ENCODE results near the gene GNB1L. TPM values are rescaled to one million over a fixed set of nuclear protein-coding genes. Genes with fewer than 3 reads are reported as not detected.

The GNB1L gene
- total and polyA plus RNA-seq, 10 of the 15 experiments (the other 5 are each of a cell fraction or from before 2014, with no cell fraction given) = 0.21 to 19.4 (median 6.8) TPM

DNA sequence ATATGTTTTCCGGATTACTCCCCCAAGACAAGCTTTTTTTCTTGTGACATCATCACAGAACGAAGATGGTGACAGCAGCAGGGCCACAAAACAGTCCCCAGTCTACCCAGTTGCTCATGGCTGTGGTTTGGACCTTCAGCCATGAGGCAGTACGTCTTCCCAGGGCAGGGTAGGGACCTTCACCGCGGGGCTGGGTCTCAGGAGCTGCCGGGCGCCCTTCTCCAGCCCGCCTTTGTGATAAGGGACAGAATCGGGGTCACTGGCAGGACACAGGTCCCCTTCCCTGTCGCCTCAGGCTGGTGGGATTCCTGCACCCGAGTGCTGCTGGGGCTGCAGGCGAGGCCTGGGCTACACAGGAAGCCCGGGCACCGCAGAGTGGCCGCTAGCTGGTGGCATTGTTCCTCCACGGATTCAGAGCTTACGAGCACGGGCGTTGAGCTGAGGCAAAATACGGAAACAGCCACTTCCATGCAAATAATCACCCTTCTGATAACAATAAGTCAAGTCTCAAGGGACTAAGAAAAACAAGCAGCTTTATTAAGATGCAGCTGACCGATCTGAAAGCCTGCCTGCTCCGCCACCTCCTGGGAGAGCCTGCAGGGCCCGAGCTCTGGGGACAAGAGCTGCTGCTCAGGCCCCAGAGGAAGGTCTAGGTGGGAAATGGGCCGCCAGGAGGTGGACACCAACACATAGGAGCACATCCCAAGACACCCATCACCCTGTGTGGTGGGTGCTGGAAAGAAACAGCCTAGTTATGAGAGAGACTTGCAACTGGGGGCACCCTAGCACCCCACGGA, 81.8 kb downstream of the GNB1L start:
- FAIRE-seq (no peak), ATAC-seq (peak; percentile 90), DNase-seq (ENCODE audit: low read depth, low spot score) (peak; percentile 61)
- no TSS peak for BruUV-seq (replicated peaks)
- Histone ChIP-seq H3K4me1 (ENCODE audit: control insufficient read depth, insufficient read depth, low read length) (peaks cover 9% of the 10 kb centered on the region), H3K4me3 (no peak overlapping the region), H3K27me3 (replicated peaks in 1 of 2; ENCODE audit: control insufficient read depth in 2 of 2, insufficient read depth in 2 of 2, low read length in 1 of 2) (peaks cover 0 to 4% of the 10 kb centered on the region in 2 experiments; a peak in 3 of 4 replicates), H3K79me2 (ENCODE audit: control insufficient read depth, insufficient read depth, low read length) (no peaks in the 10 kb centered on the region), H3K4me2 (ENCODE audit: control insufficient read depth, insufficient read depth) (peak overlapping the region; percentile 44), H3K27ac (ENCODE audit: control insufficient read depth, insufficient read depth) (no peak overlapping the region), H2AFZ (ENCODE audit: control insufficient read depth, low read depth, low read length) (peak overlapping the region; percentile 38; the same call in 1 of the 2 replicates), H4K20me1 (ENCODE audit: control insufficient read depth, insufficient read depth) (no peaks in the 10 kb centered on the region; the same call in 1 of the 2 replicates), H3K9me3 (replicated peaks; ENCODE audit: control insufficient read depth, insufficient read depth, low read length) (no peaks in the 10 kb centered on the region), H3K9ac (ENCODE audit: control insufficient read depth, insufficient read depth, low read length) (no peak overlapping the region), H3K36me3 (ENCODE audit: control insufficient read depth in 2 of 2, insufficient read depth in 2 of 2, low read length in 1 of 2) (no peaks in the 10 kb centered on the region)
- POLR2A ChIA-PET = no interaction called here
- WGBS (ENCODE audit: insufficient coverage, insufficient replicate concordance, low lambda C conversion rate, missing lambda C conversion rate) = under 1% methylated on average over 25 of the region's 25 CpGs
- in situ Hi-C loops (cut with MboI) (no loop called here), intact Hi-C loops (cut with micrococcal nuclease; ENCODE audit: unreplicated experiment) (no loop called here)
- CTCF ChIA-PET = interaction anchor here (1.0 to 2.0 kb wide), 10 partner anchors 16 to 146 kb away, joined by 3 to 9 read pairs (median 4); no protein-coding TSS in a partner anchor
- SMC1A ChIA-PET (ENCODE audit: uncharacterized antibody, unreplicated experiment) = interaction anchor here (0.7 to 2.4 kb wide), 5 partner anchors 43 to 137 kb away, joined by 3 to 7 read pairs (median 5); no protein-coding TSS in a partner anchor
- RAD21 ChIA-PET (ENCODE audit: unreplicated experiment) = interaction anchor here (0.6 to 2.6 kb wide), 8 partner anchors 16 to 1013 kb away, joined by 3 to 12 read pairs (median 4); no protein-coding TSS in a partner anchor
- TF ChIP-seq SUZ12 (IDR thresholded peaks at IDR 0.05; ENCODE audit: unreplicated experiment) (no peak), CHD2 (IDR thresholded peaks at IDR 0.05; ENCODE audit: borderline replicate concordance, low read depth, low read length) (no peak), MTA3 (IDR thresholded peaks at IDR 0.05; ENCODE audit: borderline replicate concordance, low read length) (no peak), FOXK2 (IDR thresholded peaks at IDR 0.05) (no peak), EP300 (IDR thresholded peaks at IDR 0.05; ENCODE audit: borderline replicate concordance in 1 of 2, control insufficient read depth in 1 of 2, low read depth in 2 of 2, low read length in 2 of 2) (peak in 1 of 2 experiments; percentile 37; a peak in 1 of 4 replicates), SMARCA5 (IDR thresholded peaks at IDR 0.05) (no peak), IKZF2 (IDR thresholded peaks at IDR 0.05) (peak; percentile 53 to 66; a peak in 3 of 4 replicates), TCF3 (IDR thresholded peaks at IDR 0.05; ENCODE audit: borderline replicate concordance, insufficient read depth, low read depth, low read length) (no peak), SMC3 (IDR thresholded peaks at IDR 0.05; ENCODE audit: borderline replicate concordance, low read length) (peak; percentile 9; the same call in 1 of the 2 replicates), BHLHE40 (IDR thresholded peaks at IDR 0.05; ENCODE audit: borderline replicate concordance in 1 of 2, low read depth in 2 of 2, low read length in 1 of 2) (peak; percentile 80 to 83), DPF2 (IDR thresholded peaks at IDR 0.05) (0 out of 2 replicates have a peak, but pooled peaks have one; percentile 32), RUNX3 (IDR thresholded peaks at IDR 0.05; ENCODE audit: low read length) (peak; percentile 15; the same call in 1 of the 2 replicates)
- TF ChIP-seq, protein P1, sequence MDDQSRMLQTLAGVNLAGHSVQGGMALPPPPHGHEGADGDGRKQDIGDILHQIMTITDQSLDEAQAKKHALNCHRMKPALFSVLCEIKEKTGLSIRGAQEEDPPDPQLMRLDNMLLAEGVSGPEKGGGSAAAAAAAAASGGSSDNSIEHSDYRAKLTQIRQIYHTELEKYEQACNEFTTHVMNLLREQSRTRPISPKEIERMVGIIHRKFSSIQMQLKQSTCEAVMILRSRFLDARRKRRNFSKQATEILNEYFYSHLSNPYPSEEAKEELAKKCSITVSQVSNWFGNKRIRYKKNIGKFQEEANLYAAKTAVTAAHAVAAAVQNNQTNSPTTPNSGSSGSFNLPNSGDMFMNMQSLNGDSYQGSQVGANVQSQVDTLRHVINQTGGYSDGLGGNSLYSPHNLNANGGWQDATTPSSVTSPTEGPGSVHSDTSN (IDR thresholded peaks at IDR 0.05; ENCODE audit: insufficient replicate concordance, low read depth, low read length) = no peak
- TF ChIP-seq, protein P2, sequence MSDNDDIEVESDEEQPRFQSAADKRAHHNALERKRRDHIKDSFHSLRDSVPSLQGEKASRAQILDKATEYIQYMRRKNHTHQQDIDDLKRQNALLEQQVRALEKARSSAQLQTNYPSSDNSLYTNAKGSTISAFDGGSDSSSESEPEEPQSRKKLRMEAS (IDR thresholded peaks at IDR 0.05; ENCODE audit: low read depth, low read length) = no peak
- TF ChIP-seq, protein P3, sequence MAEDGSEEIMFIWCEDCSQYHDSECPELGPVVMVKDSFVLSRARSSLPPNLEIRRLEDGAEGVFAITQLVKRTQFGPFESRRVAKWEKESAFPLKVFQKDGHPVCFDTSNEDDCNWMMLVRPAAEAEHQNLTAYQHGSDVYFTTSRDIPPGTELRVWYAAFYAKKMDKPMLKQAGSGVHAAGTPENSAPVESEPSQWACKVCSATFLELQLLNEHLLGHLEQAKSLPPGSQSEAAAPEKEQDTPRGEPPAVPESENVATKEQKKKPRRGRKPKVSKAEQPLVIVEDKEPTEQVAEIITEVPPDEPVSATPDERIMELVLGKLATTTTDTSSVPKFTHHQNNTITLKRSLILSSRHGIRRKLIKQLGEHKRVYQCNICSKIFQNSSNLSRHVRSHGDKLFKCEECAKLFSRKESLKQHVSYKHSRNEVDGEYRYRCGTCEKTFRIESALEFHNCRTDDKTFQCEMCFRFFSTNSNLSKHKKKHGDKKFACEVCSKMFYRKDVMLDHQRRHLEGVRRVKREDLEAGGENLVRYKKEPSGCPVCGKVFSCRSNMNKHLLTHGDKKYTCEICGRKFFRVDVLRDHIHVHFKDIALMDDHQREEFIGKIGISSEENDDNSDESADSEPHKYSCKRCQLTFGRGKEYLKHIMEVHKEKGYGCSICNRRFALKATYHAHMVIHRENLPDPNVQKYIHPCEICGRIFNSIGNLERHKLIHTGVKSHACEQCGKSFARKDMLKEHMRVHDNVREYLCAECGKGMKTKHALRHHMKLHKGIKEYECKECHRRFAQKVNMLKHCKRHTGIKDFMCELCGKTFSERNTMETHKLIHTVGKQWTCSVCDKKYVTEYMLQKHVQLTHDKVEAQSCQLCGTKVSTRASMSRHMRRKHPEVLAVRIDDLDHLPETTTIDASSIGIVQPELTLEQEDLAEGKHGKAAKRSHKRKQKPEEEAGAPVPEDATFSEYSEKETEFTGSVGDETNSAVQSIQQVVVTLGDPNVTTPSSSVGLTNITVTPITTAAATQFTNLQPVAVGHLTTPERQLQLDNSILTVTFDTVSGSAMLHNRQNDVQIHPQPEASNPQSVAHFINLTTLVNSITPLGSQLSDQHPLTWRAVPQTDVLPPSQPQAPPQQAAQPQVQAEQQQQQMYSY (CRISPR knock-in tag; IDR thresholded peaks at IDR 0.05) = no peak
- TF ChIP-seq, protein P4, sequence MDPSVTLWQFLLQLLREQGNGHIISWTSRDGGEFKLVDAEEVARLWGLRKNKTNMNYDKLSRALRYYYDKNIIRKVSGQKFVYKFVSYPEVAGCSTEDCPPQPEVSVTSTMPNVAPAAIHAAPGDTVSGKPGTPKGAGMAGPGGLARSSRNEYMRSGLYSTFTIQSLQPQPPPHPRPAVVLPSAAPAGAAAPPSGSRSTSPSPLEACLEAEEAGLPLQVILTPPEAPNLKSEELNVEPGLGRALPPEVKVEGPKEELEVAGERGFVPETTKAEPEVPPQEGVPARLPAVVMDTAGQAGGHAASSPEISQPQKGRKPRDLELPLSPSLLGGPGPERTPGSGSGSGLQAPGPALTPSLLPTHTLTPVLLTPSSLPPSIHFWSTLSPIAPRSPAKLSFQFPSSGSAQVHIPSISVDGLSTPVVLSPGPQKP (IDR thresholded peaks at IDR 0.05; ENCODE audit: low read depth, low read length) = no peak

All from GM12878 (cell line).